Activated T-cell treated with anti-CD3 and anti-CD28 coated beads, Interleukin-2, amount 50 U/mL, for 4 hours (primary cell): ENCODE results near the gene TBC1D8. TPM values are rescaled to one million over a fixed set of nuclear protein-coding genes. Genes with fewer than 3 reads are reported as not detected.
"Not testable (repeated sequence)": the region's sequence is repeated elsewhere in the genome, so short reads cannot be mapped to it uniquely, and the experiment has no call there.

Source experiments
- ATAC-seq, 2 donors: fragments of 200-7000 bp; cut with Tn5 transposase; one replicate each; pipeline ENCODE4 v1.10.0; 2021
- DNase-seq: peaks from one replicate; pipeline ENCODE4 v3.0.0-alpha.2; 2020
- H3K27me3 Mint-ChIP-seq: one replicate; pipeline ENCODE4 v1.8.0; 2021; ENCODE audit warnings: low read depth, mixed read lengths
- H3K36me3 Mint-ChIP-seq: one replicate; pipeline ENCODE4 v1.8.0; 2022; ENCODE audit warnings: mixed read lengths; ENCODE audit not compliant: insufficient read depth
- H3K4me1 Mint-ChIP-seq: one replicate; pipeline ENCODE4 v1.8.0; 2021; ENCODE audit warnings: low read depth, mixed read lengths
- H3K4me3 Mint-ChIP-seq: one replicate; pipeline ENCODE4 v1.8.0; 2021; ENCODE audit warnings: mild to moderate bottlenecking, moderate library complexity, mixed read lengths
- H3K9me3 Mint-ChIP-seq: one replicate; pipeline ENCODE4 v1.8.0; 2021; ENCODE audit warnings: mixed read lengths
- total RNA-seq, 3 donors: library from RNA; stranded (reverse); gene quantifications; one replicate each; pipeline ENCODE4 v1.2.1, GENCODE V29; 2021

Gene TBC1D8
- total RNA-seq, 3 donors from 2014 or later = 0.58 to 1.1 (median 0.68) TPM

GRCh38 chr2:101064125-101064502 lies 87.1 kb downstream of the TBC1D8 start:
- DNase-seq = no peak
- Mint-ChIP-seq H3K9me3 (no peaks in the 10 kb centered on the region), H3K36me3 (no peaks in the 10 kb centered on the region), H3K27me3 (no peaks in the 10 kb centered on the region), H3K4me1 (peaks cover 2% of the 10 kb centered on the region), H3K4me3 (no peak overlapping the region)
- ATAC-seq = no peak

GRCh38 chr2:101063352-101064124 lies 87.6 kb downstream of the TBC1D8 start:
- H3K4me1 Mint-ChIP-seq = peaks cover 2% of the 10 kb centered on the region

GRCh38 chr2:101058386-101058785 lies 92.8 kb downstream of the TBC1D8 start:
- Mint-ChIP-seq H3K27me3 (no peaks in the 10 kb centered on the region), H3K36me3 (no peaks in the 10 kb centered on the region), H3K4me3 (no peak overlapping the region), H3K4me1 (no peaks in the 10 kb centered on the region), H3K9me3 (no peaks in the 10 kb centered on the region)
- no peak for DNase-seq
- ATAC-seq = no peak

More at GRCh38 chr2:101063352-101064124, 87.6 kb downstream of the TBC1D8 start:
- Mint-ChIP-seq H3K36me3 (no peaks in the 10 kb centered on the region), H3K27me3 (no peaks in the 10 kb centered on the region), H3K9me3 (no peaks in the 10 kb centered on the region), H3K4me3 (no peak overlapping the region)
- no peak for DNase-seq
- ATAC-seq = no peak

GRCh38 chr2:101057051-101057933 lies 93.9 kb downstream of the TBC1D8 start:
- Mint-ChIP-seq H3K4me3 (no peak overlapping the region), H3K27me3 (no peaks in the 10 kb centered on the region), H3K36me3 (no peaks in the 10 kb centered on the region), H3K4me1 (no peaks in the 10 kb centered on the region), H3K9me3 (no peaks in the 10 kb centered on the region)
- no peak for ATAC-seq
- no peak for DNase-seq

- Mint-ChIP-seq H3K4me3 (no peak overlapping the region), H3K27me3 (no peaks in the 10 kb centered on the region), H3K36me3 (no peaks in the 10 kb centered on the region), H3K4me1 (no peaks in the 10 kb centered on the region), H3K9me3 (no peaks in the 10 kb centered on the region)
- ATAC-seq = no peak
- no peak for DNase-seq
These were observed 98.1 kb downstream of the TBC1D8 start for GRCh38 chr2:101053117-101053516.

- DNase-seq (no peak), ATAC-seq (no peak)
- Mint-ChIP-seq H3K4me3 (no peak overlapping the region), H3K9me3 (no peaks in the 10 kb centered on the region), H3K4me1 (no peaks in the 10 kb centered on the region), H3K27me3 (no peaks in the 10 kb centered on the region), H3K36me3 (no peaks in the 10 kb centered on the region)
These were observed 99.0 kb downstream of the TBC1D8 start for GRCh38 chr2:101052147-101052546.

- not testable (repeated sequence) for H3K4me1 Mint-ChIP-seq, H3K9me3 Mint-ChIP-seq, H3K27me3 Mint-ChIP-seq, H3K36me3 Mint-ChIP-seq, H3K4me3 Mint-ChIP-seq, ATAC-seq, DNase-seq
These were observed 100.3 kb downstream of the TBC1D8 start for GRCh38 chr2:101050886-101051285.

GRCh38 chr2:101048756-101049155 lies 102.4 kb downstream of the TBC1D8 start:
- DNase-seq (no peak), ATAC-seq (no peak)
- Mint-ChIP-seq H3K4me3 (no peak overlapping the region), H3K36me3 (no peaks in the 10 kb centered on the region), H3K27me3 (peaks cover 4% of the 10 kb centered on the region), H3K9me3 (no peaks in the 10 kb centered on the region), H3K4me1 (no peaks in the 10 kb centered on the region)

- no peak for DNase-seq
- Mint-ChIP-seq H3K27me3 (peaks cover 4% of the 10 kb centered on the region), H3K4me1 (no peaks in the 10 kb centered on the region), H3K36me3 (no peaks in the 10 kb centered on the region), H3K4me3 (no peak overlapping the region), H3K9me3 (no peaks in the 10 kb centered on the region)
- ATAC-seq = no peak
These were observed 103.4 kb downstream of the TBC1D8 start for GRCh38 chr2:101047774-101048173.

- H3K9me3 Mint-ChIP-seq = no peaks in the 10 kb centered on the region
- H3K27me3 Mint-ChIP-seq = peaks cover 4% of the 10 kb centered on the region
- H3K4me1 Mint-ChIP-seq = no peaks in the 10 kb centered on the region
- ATAC-seq = no peak
- no peaks in the 10 kb centered on the region for H3K36me3 Mint-ChIP-seq
- no peak for DNase-seq
- no peak overlapping the region for H3K4me3 Mint-ChIP-seq
These were observed 104.0 kb downstream of the TBC1D8 start for GRCh38 chr2:101047075-101047766.

GRCh38 chr2:101045330-101045729 lies 105.9 kb downstream of the TBC1D8 start:
- DNase-seq (no peak), ATAC-seq (no peak)
- Mint-ChIP-seq H3K4me1 (no peaks in the 10 kb centered on the region), H3K36me3 (no peaks in the 10 kb centered on the region), H3K27me3 (peaks cover 4% of the 10 kb centered on the region), H3K4me3 (no peak overlapping the region), H3K9me3 (no peaks in the 10 kb centered on the region)

- Mint-ChIP-seq H3K9me3 (no peaks in the 10 kb centered on the region), H3K27me3 (peaks cover 4% of the 10 kb centered on the region), H3K4me1 (no peaks in the 10 kb centered on the region), H3K4me3 (no peak overlapping the region), H3K36me3 (no peaks in the 10 kb centered on the region)
- no peak for ATAC-seq
- DNase-seq = no peak
These were observed 109.8 kb downstream of the TBC1D8 start for GRCh38 chr2:101041413-101041812.

- DNase-seq (no peak), ATAC-seq (no peak)
- Mint-ChIP-seq H3K9me3 (no peaks in the 10 kb centered on the region), H3K4me1 (no peaks in the 10 kb centered on the region), H3K36me3 (no peaks in the 10 kb centered on the region), H3K27me3 (peaks cover 5% of the 10 kb centered on the region), H3K4me3 (no peak overlapping the region)
These were observed 110.4 kb downstream of the TBC1D8 start for GRCh38 chr2:101040761-101041160.

GRCh38 chr2:101040072-101040471 lies 111.1 kb downstream of the TBC1D8 start:
- Mint-ChIP-seq H3K4me1 (no peaks in the 10 kb centered on the region), H3K36me3 (no peaks in the 10 kb centered on the region), H3K27me3 (peaks cover 5% of the 10 kb centered on the region), H3K4me3 (no peak overlapping the region), H3K9me3 (no peaks in the 10 kb centered on the region)
- no peak for ATAC-seq
- DNase-seq = no peak
